Choroid plexus epithelial cell (primary cell): ENCODE data around the gene POLR1C.
A peak's percentile ranks its signal among the peaks of the same experiment; 100 is the strongest.

Experiments used
- DNase-seq: peaks from one replicate; pipeline ENCODE4 v3.0.0-alpha.2; 2010; ENCODE audit warnings: low read depth
- H3K4me3 ChIP-seq: 2 replicates; pipeline ENCODE4 v1.5.1; 2011; ENCODE audit warnings: low read depth, mild to moderate bottlenecking, control low read depth, low read length, moderate library complexity
- CTCF ChIP-seq: conservative IDR thresholded peaks from 2 replicates; pipeline ENCODE4 v1.5.1; 2011; ENCODE audit warnings: low read depth, mild to moderate bottlenecking, control low read depth, inconsistent platforms, low read length, moderate library complexity

Gene POLR1C

GRCh38 chr6:43505718-43506117 lies 11.2 kb upstream of the POLR1C start:
- H3K4me3 ChIP-seq: no peak overlapping the region
- TF ChIP-seq CTCF: no peak
- no peak for DNase-seq

- no peak for TF ChIP-seq CTCF
- no peak overlapping the region for H3K4me3 ChIP-seq
- no peak for DNase-seq
Observed at GRCh38 chr6:43506171-43506570, 10.7 kb upstream of the POLR1C start.

- DNase-seq: peak; percentile 88
- peak; percentile 94 for TF ChIP-seq CTCF
- H3K4me3 ChIP-seq: no peak overlapping the region
Observed at GRCh38 chr6:43506667-43507471, 10.0 kb upstream of the POLR1C start.

GRCh38 chr6:43508481-43509141 lies 8.3 kb upstream of the POLR1C start:
- no peak for DNase-seq
- H3K4me3 ChIP-seq: no peak overlapping the region
- no peak for TF ChIP-seq CTCF

- no peak for TF ChIP-seq CTCF
- DNase-seq: no peak
- H3K4me3 ChIP-seq: peak overlapping the region; percentile 66
Observed at GRCh38 chr6:43509142-43509983, 7.5 kb upstream of the POLR1C start.

GRCh38 chr6:43509984-43510826 lies 6.7 kb upstream of the POLR1C start, which contains the start of gene LRRC73:
Gene LRRC73 (minus strand): TSS chr6:43510346. CDS start chr6:43509785, 561 bp downstream.
- H3K4me3 ChIP-seq: peak within 1 kb of the TSS; percentile 66
- DNase-seq: peak; percentile 78
- TF ChIP-seq CTCF: no peak
